ENCODE data around the gene APP.
"Not testable (repeated sequence)": the region's sequence is repeated elsewhere in the genome, so short reads cannot be mapped to it uniquely, and the experiment has no call there.

The APP gene

GRCh38 chr21:25944672-25945213 is 225.8 kb downstream of the APP start:
- FAIRE-seq (no peak), DNase-seq (ENCODE audit: low spot score) (no peak)

- DNase-seq (ENCODE audit: low spot score): no peak
- FAIRE-seq: no peak
Observed at GRCh38 chr21:25944082-25944481, 226.5 kb downstream of the APP start.

DNA sequence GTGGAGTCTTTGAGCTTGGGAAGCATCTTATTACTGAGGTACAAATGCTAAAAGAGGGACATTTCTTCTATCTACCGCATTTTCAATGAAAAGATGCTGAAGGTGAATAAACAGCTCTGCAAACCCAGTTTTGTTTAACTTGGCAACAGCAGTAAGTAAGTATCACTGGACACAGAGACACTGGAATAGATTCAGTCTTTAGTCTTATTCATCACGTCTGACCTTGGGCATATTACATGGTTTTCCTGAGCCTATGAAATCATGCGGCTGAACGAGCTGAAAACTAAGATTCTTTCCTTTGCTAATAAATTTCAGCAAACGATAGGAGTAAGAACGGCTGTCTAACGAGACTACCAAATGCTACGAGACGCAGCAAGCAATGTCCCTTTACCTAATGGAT is 228.4 kb downstream of the APP start:
- FAIRE-seq (no peak), DNase-seq (ENCODE audit: low spot score) (no peak)

- FAIRE-seq (no peak), DNase-seq (ENCODE audit: low spot score) (no peak)
Observed at GRCh38 chr21:25939396-25939761, 231.2 kb downstream of the APP start.

DNA sequence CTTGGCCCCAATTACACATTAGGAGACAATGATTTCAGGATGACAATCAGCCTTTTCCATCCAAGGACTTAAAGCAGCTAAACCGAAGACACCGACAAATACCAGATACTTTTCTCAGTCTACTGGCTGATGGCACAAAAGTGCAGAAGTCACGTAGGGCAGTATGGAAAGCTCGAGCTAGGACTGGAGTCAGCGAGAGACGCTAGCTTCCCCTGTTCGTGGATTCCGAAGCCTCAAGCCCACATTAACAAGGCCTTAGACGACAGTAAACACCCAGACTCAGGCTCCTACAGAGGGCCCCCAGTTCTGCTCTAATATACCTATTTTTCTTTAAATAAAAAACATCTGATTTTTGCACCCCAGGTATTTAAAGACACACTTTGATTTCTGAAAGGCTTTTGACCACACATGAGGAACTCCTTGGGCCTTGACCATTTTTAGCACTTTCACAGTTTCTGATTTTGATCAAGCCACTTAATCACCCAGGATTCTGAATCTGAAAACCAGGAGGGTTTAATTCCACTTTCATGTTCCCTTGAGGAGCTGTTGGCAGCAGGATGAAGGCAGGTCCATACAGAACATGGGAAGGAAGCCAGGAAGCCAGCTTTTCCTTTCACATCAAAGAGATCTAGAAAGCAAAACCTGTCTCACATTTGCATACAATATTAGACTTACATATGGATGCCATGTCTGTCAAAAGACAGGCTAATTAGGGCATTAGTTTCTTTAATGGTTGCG is 231.7 kb downstream of the APP start:
- DNase-seq (ENCODE audit: low spot score) (no peak), FAIRE-seq (no peak)

GRCh38 chr21:25936776-25937175 is 233.8 kb downstream of the APP start:
- DNase-seq (ENCODE audit: low spot score): no peak
- no peak for FAIRE-seq

DNA sequence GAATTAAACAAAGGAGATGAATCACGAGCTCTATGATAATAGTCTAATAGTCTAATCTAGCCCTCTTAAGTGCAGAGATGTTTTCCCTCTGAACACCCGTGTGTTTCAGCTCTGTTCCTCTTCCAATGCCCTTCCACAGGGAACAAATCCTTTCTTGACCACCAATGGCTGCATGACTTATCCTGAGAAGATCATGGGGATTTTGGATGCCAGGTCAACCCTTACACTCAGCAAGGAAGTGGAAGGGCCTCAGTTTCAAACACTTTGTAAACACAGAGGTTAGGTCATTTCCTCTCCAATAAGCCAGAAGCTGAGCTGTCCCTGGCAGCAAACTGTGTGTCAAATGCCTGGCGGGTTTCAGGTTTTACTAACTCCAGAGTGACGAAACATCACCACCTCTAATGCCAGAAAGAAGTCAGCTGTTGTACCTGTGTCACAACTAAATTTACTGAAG is 235.8 kb downstream of the APP start:
- DNase-seq (ENCODE audit: low spot score): peak; percentile 77
- no peak for FAIRE-seq

- DNase-seq (ENCODE audit: low spot score) (no peak), FAIRE-seq (no peak)
Observed at GRCh38 chr21:25934130-25934529, 236.4 kb downstream of the APP start.

- DNase-seq (ENCODE audit: low spot score): no peak
- FAIRE-seq: no peak
Observed at GRCh38 chr21:25931765-25932164, 238.8 kb downstream of the APP start.

- FAIRE-seq (no peak), DNase-seq (ENCODE audit: low spot score) (no peak)
Observed at GRCh38 chr21:25929856-25930520, 240.6 kb downstream of the APP start.

DNA sequence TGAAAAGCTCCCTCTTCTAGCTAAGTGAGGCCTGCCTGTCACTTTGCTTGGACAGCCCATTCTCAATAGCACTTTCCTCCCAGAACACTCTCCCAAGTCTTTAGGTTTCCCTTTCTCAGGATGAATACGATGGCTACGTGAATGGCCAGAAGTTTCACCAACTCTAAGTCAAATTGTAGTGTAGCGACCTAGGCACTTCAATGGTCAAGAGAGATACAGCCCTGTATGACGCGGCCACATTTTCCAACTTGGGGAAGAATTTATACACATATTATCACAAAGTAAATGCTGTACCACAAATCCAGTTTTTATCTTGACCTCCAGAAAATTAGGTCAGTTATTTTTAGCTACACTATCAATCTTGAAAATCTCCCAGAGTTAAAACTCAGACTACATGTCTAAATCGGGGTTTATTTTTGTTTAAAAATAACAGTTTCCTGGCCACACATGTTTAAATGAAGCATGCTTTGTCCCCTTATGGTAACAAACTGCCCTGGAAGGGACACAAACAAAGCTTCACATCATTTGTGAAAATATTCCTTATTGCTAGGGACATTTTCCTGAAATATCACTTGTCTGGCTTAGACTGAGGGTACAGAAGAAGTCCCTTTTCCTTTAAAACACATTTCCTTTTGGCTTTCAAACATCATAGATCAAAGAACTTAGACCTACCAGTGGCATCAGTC is 243.2 kb downstream of the APP start:
- DNase-seq (ENCODE audit: low spot score): no peak
- no peak for FAIRE-seq

GRCh38 chr21:25925936-25926335 is 244.6 kb downstream of the APP start:
- FAIRE-seq: no peak
- DNase-seq (ENCODE audit: low spot score): no peak

GRCh38 chr21:25925064-25925800 is 245.3 kb downstream of the APP start:
- DNase-seq (ENCODE audit: low spot score) (no peak), FAIRE-seq (no peak)

GRCh38 chr21:25918152-25918551 is 252.4 kb downstream of the APP start:
- not testable (repeated sequence) for DNase-seq (ENCODE audit: low spot score); FAIRE-seq

DNA sequence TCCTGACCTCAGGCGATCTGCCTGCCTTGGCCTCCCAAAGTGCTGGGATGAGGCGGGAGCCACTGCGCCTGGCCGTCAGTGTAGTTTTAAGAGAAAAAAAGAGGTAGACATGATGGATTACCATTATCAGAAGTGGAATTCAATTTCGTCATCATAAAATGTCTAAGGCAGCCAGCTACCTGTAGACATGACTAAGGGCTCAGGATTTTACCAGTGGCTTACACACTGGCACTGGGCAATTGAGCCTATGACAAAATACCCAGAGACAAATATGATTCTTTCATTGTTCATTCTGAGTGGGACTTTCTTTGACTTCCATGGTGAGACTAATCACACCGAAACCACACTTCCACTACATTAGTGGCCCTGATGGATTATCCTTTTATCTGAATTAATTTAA is 254.3 kb downstream of the APP start:
- FAIRE-seq (no peak), DNase-seq (ENCODE audit: low spot score) (no peak)

DNA sequence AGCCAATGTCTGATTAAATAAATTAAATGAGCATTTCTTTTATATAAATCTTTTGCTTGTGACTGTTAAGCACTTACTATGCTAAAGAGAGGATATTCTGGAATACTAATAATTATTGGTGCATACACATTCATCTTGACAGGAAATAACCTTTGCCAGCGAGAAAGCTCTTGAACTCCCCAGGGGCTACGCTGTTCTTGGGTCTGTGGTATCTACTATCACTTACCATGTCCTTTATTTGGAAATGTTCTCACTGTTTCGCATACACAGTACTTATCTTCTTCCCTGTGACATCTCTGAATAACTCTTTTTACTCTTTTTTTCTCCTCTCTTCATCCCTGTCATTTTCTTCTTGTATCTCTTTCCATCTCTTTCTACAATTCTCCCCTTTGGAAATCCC is 257.1 kb downstream of the APP start:
- no peak for FAIRE-seq
- DNase-seq (ENCODE audit: low spot score): no peak

- no peak for FAIRE-seq
Observed at GRCh38 chr21:25912402-25912746, 258.2 kb downstream of the APP start.

DNA sequence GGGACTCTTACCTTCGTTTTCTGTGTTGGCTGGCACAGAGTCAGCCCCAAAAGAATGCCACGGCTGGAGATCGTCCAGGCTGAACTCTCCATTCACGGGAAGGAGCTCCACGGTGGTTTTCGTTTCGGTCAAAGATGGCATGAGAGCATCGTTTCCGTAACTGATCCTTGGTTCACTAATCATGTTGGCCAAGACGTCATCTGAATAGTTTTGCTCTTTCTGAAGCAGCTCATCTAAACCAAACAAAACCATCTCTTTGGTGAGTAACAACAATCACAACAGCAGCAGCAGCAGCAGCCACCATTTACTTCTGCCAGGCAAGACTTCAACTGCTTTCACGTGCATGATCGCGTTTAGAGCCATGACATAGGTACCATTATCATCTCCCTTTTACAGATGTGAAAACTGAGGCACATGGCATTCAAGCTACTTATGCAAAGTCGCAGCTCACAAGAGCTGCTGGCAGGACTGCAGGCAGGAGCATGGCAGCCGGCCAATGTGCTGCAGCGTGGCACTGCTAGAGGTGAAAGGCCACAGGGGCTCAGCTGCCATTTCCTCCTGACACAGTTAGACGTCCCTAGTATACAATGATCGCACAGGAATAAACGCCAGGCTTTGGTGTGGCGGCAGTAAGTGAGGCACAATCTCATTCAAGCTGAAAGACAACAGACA is 258.7 kb downstream of the APP start:
- DNase-seq (ENCODE audit: low spot score) (no peak), FAIRE-seq (no peak)

More at GRCh38 chr21:25912402-25912746, 258.2 kb downstream of the APP start:
- DNase-seq (ENCODE audit: low spot score): no peak

- no peak for DNase-seq (ENCODE audit: low spot score)
- no peak for FAIRE-seq
Observed at GRCh38 chr21:25910809-25911208, 259.8 kb downstream of the APP start.

DNA sequence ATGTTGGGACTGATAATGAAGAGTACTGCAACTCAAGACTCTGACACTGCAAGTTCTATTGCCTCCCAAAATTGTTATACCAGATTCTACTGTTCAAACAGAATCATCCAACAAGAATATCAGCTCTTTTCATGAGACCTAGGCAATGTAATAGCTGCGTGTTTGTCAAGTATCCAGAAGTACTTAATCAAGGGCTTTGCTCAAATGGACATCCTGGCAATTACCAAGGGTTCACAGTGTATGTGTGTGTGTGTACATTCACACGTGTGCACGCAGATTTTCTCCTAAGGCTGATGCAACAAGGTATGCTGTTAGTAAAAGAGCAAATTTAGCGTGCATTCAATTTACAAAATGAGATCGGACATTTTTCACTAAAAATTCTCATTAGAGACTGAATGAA is 261.2 kb downstream of the APP start:
- no peak for FAIRE-seq
- DNase-seq (ENCODE audit: low spot score): no peak

DNA sequence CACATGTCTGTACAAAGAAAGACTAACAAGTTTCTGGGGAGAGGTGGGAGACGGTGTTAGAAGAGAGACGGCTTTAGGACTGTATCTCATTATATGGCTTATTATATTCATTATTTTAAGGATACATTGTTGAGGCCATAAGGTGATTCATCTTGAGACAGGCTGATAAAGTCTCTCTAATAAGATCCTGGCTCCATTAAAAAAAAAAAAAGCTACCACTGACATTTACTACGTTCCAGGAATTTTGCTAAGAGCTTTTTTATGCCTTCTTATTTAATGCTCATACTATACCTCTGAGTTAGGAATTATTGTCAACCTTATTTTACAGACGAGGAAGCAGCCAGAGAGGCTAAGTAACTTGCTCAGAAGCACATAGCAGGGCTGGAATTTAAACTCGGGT is 262.1 kb downstream of the APP start:
- DNase-seq (ENCODE audit: low spot score): no peak
- FAIRE-seq: no peak
